ENCODE data around the gene CDK5RAP2.

DNA sequence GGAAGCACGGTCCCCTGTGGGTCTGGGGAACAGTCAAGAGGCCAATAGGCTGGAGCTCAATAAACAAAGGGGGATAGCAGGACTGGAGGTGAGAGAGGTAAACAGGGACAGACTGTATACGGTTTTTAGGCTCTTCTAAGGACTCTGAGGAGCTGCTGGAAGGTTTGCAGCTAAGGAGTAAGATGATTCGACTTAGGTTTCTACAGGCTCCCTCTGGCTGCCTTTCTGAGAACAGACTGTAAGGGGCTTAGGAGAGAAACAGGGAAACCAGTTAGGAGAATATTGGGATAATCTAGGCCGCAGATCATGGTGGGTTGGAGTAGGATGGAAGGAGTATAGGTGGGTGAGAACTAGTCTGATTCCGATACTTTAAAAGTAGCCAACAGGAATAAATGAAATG, 10.4 kb downstream of the CDK5RAP2 start:
- TF ChIP-seq, protein P1, sequence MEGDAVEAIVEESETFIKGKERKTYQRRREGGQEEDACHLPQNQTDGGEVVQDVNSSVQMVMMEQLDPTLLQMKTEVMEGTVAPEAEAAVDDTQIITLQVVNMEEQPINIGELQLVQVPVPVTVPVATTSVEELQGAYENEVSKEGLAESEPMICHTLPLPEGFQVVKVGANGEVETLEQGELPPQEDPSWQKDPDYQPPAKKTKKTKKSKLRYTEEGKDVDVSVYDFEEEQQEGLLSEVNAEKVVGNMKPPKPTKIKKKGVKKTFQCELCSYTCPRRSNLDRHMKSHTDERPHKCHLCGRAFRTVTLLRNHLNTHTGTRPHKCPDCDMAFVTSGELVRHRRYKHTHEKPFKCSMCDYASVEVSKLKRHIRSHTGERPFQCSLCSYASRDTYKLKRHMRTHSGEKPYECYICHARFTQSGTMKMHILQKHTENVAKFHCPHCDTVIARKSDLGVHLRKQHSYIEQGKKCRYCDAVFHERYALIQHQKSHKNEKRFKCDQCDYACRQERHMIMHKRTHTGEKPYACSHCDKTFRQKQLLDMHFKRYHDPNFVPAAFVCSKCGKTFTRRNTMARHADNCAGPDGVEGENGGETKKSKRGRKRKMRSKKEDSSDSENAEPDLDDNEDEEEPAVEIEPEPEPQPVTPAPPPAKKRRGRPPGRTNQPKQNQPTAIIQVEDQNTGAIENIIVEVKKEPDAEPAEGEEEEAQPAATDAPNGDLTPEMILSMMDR (IDR thresholded peaks at IDR 0.05): no peak
- no peak for TF ChIP-seq POLR2A (IDR thresholded peaks at IDR 0.05)

Data from vagina (tissue), 2 donors.